Stimulated activated CD4-positive, alpha-beta T cell treated with anti-CD3 and anti-CD28 coated beads, Interleukin-2, amount 100 ng/mL, for 4 hours (primary cell): ENCODE data around the gene TSSK1B.
"Not testable (repeated sequence)": the region's sequence is repeated elsewhere in the genome, so short reads cannot be mapped to it uniquely, and the experiment has no call there.

Experiments
- DNase-seq: peaks from one replicate; pipeline ENCODE4 v3.0.0-alpha.2; 2020; ENCODE audit warnings: low read depth

The TSSK1B gene, protein sequence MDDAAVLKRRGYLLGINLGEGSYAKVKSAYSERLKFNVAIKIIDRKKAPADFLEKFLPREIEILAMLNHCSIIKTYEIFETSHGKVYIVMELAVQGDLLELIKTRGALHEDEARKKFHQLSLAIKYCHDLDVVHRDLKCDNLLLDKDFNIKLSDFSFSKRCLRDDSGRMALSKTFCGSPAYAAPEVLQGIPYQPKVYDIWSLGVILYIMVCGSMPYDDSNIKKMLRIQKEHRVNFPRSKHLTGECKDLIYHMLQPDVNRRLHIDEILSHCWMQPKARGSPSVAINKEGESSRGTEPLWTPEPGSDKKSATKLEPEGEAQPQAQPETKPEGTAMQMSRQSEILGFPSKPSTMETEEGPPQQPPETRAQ

DNA sequence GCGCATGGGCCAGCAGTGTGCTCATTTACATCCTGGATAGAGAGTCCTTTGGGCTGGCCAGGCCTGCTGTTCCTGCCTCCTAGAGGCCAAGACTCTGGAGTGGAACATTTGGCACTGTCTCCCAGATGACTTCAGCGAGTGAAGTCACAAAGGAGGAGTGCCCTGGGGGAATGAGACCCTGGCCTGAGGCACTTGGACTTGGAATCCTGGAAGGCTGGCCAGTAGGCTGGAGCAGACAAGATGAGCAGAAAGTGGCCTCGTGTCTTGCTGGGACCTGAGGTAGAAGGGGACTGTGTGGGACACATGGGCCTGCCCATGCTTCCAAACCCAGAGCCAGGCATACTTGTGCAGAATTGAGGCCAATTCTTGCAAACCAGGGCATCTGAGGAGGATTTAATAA is at the start of gene TSSK1B:
Gene TSSK1B, minus strand, starts transcription at position 101 of the 400 bp plus-strand sequence. CDS start 150 bp downstream, outside the sequence.
- no peak for DNase-seq

DNA sequence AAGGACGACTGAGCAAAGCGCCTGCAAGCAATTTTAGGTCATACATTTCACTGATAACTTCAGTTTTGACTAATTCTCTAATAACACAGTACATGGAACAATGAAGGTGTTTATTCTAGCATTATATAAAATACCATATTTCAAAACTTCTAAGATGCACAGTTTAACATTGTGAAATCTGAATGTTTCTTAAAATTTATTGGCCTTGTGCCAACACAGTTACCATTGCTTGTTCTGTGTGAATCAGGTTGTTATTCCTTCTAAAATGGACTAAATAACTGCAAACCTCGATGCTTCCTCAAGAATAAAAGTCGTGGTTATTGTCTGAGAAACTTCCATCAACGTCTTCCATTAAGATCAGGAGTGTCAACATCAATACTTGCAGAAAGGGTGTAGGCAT is 45.5 kb upstream of the TSSK1B start:
- DNase-seq = no peak

DNA sequence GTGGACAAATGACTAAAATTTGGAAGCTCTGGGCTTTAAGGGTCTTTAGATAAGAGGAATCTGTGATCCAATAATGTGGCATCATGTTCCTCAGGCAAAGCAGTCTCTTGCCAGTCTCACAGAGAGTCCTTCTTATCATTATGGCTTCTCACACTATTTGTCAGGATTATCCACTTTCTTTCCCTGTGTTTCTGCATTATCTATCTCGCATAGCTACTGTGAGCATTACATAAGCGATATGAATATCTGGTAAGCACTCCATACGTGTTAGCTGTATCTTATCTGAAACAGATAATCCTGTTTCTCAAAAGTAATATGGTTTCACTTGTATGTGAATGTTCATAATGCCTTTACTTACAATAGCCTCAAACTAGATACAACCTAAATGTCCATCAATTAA is 43.9 kb upstream of the TSSK1B start:
- no peak for DNase-seq

DNA sequence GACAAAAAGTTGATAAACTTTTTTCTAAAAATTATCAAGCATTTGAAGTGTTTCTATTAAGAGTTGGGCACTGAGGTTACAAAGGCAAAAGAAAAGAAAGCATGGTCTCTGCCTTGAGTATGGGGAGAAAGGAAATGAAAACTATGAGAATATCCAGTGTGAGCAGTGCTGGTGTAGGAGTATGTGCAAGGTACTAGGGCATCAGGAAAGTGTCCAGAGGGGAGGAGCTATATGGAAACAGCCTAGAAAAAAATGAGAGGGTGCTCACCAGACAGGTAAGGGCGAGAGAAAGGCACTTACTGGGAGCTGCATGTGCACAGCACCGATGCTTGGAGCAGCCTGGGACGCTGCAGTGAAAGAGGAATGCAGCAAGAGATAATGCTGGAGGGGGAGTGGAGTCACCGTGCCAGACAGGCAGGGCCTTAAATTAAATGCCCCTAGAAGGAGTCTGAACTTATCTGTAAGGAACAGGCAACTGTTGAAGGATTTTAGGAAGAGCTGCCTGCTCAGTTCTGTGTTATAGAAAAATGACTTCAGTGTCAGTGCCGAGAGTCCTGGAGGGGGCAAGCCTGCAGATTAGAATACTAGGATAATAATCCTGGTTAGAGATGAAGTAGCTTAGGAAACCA is 39.4 kb upstream of the TSSK1B start:
- DNase-seq = no peak

DNA sequence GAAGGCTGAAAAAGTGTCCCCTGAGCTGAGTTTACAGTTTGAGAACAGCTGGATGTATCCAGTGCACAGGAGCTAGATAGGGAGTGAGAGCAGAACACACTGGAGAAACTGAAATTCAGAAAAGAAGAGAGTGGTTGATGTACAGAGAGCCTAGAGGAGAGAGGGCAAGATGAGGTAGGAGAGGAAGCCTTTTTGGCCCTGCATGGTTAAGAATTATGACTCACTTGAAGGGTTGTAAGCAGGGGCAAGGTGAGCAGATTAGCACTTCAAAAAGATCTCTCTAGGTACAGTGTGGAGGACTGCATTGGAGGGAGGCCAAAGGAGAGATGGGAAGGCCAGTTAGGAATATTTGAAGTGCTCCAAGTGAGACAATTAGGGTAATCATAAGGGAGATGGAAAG is 28.2 kb upstream of the TSSK1B start:
- DNase-seq = no peak

DNA sequence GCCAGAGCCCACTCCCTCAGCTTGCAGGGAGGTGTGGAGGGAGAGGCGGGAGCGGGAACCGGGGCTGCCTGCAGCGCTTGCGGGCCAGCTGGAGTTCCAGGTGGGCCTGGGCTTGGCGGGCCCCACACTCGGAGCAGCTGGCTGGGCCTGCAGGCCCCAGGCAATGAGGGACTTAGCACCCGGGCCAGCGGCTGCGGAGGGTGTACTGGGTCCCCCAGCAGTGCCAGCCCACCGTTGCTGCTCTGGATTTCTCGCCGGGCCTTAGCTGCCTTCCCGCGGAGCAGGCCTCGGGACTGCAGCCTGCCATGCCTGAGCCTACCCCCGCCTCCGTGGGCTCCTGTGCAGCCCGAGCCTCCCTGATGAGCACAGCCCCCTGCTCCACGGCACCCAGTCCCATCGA is 22.3 kb upstream of the TSSK1B start:
- DNase-seq = not testable (repeated sequence)

- no peak for DNase-seq
Measured at GRCh38 chr5:113452941-113453340, 18.2 kb upstream of the TSSK1B start.

DNA sequence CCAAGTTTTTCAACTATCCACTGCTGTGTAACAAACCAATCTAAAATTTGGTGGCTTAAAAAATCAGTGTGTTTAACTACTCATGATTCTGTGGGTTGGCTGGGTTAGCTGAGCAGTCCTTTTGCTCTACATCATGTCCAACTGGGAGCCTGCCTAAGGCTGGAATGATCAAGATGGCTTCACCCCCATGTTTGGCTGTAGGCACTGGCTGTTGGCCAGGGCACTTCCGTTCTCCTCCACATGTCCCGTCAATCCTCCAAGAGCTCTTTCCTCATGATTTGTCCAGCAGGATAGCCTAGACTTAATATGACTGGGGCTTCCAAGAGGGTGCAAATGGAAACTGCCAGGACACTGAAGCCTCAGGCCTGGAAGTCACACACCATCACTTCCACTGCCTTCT is 17.0 kb upstream of the TSSK1B start:
- DNase-seq = no peak

- no peak for DNase-seq
Measured at GRCh38 chr5:113450929-113451328, 16.1 kb upstream of the TSSK1B start.

- no peak for DNase-seq
Measured at GRCh38 chr5:113450462-113450861, 15.7 kb upstream of the TSSK1B start.

- no peak for DNase-seq
Measured at GRCh38 chr5:113448252-113448651, 13.5 kb upstream of the TSSK1B start.

DNA sequence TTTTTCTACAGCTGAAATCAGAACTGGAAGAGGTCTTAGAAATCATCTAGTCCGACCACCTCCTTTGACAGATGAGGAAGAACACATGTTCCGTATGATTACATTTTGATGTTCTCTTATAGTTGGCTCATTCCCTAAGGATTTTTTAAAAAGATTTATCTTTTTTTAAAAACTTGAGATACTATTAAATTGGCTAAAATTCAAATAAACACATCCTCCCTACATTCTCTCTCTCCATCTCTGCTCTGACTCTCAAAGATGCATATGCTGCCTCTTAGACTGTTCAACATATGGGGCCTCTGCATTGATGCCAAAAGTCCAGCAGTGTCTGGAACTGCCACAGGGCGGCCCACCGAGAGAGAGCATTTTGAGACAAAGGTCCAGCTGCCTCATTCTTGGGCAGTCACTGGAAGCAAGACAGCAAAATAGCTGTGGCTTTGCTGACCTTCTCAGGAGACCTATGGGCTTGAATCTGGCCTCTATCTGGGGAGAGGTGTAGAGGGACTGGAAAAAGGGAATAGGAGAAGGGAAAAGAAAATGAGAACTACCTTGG is 12.8 kb upstream of the TSSK1B start:
- no peak for DNase-seq

DNA sequence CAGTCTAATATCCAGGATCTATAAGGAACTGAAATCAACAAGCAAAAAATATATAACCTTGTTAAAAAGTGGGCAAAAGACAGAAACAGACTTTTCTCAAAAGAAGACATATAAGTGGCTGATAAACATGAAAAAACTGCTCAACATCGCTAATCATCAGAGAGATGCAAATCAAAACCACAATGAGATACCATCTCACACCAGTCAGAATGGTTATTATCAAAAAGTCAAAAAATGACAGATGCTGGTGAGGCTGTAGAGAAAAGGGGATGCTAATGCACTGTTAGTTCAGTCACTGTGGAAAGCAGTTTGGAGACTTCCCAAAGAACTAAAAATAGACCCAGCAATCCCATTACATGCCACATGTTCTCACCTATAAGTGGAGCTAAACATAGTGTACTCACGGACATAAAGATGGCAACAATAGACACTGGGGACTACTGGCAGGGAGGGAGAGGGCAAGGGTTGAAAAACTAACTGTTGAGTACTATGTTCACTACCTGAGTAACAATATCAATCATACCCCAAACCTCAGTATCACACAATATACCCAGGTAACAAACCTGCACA is 11.7 kb upstream of the TSSK1B start:
- DNase-seq = no peak

DNA sequence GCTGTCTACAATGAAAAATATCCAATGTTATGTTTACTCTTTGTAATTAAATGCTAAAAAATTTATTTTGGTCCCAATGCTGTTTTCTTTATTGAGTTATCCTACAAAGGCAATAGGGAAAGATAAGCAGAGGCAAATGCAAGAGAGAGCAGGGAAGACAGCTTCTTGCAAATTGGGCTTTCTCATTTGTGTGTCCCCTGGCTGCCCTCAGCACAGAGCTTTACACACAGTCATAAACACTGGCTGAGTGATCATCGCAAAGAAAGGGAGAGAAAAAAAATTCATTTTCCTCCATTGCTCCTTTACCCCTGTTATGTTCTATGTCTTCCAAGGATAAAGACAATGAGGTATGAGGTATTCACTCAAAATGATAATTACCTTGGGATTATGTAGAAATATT is 2.3 kb upstream of the TSSK1B start:
- DNase-seq = no peak

- DNase-seq = no peak
Measured at GRCh38 chr5:113435575-113435974, 786 bp upstream of the TSSK1B start.

- no peak for DNase-seq
Measured at GRCh38 chr5:113433862-113434612, 752 bp downstream of the TSSK1B start.

DNA sequence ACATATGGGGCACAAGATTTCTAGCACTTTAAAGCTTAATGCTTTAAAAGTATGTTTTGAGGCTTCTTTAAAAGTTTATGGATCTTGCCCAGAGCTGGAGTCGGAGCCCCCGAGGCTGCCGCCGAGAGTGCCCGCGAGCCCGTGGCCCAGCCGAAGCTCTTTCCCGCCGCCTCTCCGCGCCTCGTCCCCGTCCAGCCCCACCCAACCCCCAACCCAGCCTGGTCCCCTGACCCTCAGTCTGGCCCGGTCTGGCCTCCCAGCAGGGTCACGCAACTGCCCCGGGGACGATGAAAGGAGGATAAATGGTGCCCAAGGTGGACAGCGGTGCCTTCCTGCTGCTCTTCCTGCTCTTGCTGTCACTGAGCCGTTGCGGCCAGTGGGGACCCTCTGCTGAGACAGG is 1.7 kb downstream of the TSSK1B start:
- no peak for DNase-seq

GRCh38 chr5:113427871-113428574 is 6.8 kb downstream of the TSSK1B start:
- no peak for DNase-seq

DNA sequence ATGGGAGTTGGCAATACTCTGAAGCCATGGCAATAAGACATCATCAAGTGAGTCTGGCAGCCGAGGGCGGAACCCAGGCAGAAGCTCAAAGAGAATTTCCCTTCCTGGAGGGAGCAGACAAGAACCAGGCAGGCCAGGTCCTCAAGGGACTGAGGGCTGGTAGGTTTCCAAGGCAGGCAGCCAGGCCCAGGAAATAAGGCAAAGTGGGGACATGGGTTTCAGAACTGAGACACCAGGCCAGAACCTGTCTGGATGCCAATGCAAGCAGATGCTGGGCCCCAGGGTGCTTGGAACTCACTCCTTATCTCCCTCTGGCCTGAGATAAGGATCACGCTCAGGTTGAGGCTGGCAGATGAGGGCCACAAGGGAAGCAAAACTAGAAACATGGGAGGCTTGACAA is 8.9 kb downstream of the TSSK1B start:
- DNase-seq = no peak

DNA sequence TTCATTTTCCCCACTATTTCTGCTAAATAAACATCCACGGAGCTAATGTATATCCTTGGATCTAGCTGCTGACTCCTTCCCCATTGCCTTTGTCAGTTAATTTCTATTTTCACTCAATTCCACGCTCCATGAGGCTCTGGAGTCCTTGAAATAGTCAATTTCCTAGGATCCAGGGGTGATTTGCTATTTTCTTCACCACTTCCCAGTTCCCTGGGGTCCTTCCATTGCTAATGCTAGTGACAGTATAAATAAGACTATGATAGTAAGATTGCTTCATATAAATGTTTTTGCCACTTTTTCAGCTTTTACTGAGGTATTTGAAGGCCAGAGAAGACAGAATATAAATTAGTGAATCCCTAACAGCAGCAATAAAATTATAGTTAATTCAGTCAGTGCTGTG is 13.1 kb downstream of the TSSK1B start:
- no peak for DNase-seq

DNA sequence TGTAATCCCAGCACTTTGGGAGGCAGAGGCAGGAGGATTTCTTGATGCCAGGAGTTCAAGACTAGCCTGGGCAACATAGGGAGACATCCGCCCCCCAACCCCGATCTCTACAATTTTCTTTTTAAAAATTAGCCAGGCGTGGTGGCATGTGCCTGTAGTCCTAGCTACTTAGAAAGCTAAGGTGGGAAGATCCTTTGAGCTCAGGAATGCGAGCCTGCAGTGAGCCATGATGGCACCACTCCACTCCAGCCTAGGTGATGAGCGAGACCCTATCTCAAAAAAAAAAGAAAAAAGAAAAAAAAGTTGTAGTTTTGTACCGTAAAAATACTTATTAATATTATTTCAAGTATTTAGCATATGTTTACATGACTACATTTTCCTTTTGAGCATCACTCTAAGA is 29.3 kb downstream of the TSSK1B start:
- no peak for DNase-seq

DNA sequence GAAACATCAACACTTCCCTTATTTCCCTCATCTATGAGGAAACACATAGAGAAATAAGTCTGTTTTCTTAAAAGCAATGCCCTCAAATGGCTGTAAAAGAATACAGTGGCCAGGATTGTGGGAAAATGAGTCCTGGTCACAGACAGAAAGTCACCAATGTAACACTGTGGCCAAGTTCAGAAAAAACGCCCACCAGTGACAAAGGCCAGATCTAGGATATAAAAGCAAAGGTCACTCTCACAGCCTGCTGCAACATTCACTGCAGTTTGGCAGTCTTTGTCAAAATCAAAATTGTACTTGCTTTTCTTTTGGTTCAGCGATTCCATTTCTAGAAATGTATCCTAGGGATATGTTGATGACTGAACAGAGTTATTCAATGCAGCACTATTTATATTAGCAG is 30.5 kb downstream of the TSSK1B start:
- DNase-seq = no peak
